ENCODE measurements around the gene SNX14. TPM values are rescaled to one million over a fixed set of nuclear protein-coding genes. Genes with fewer than 3 reads are reported as not detected.

SNX14 gene
- total and polyA plus RNA-seq, 2 donors (not counting 3 experiments of a cell fraction or from before 2014, with no cell fraction given) = 41.3 to 74.3 TPM

DNA sequence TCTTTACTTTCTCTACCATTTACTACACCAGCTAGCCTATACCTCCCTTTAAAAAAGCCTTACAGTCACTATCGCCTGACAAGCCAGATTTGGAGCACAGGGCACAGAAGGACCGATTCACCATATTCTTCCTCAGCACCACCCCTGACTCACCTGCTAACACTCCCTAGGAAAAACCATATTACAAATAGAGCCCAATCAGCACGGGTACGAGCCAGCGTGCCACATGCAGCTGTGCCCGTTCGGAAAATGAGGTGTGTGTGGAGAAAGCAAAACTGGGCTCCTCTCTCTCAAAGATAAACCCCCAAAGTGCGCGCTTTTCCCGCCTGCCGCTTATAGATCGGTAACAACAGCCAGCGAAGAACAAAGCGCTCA lies 47.9 kb upstream of the SNX14 start:
- H3K9ac ChIP-seq (replicated peaks; ENCODE audit: extremely low read depth, insufficient read depth, low read length) = peak overlapping the region; percentile 78
- peak overlapping the region; percentile 49 to 87 (median 77) for H3K4me3 ChIP-seq (replicated peaks in 1 of 3; ENCODE audit: insufficient read depth in 1 of 3, low read depth in 1 of 3, low read length in 3 of 3)
- H2AFZ ChIP-seq (ENCODE audit: low read depth, low read length) = no peak overlapping the region
- intact Hi-C loops (cut with micrococcal nuclease) = loop anchor here (2.0 to 5.0 kb wide), 2 partner anchors 17 to 879 kb away; partner anchors contain the start of gene TBX18
- no TSS peak for BruUV-seq (replicated peaks)
- no peaks in the 10 kb centered on the region for H3K9me1 ChIP-seq (replicated peaks; ENCODE audit: control insufficient read depth, extremely low read depth, insufficient read depth, low read length)
- no peak for TF ChIP-seq POLR2A (IDR thresholded peaks at IDR 0.05; ENCODE audit: low read depth, low read length)
- no peak for TF ChIP-seq JUN (IDR thresholded peaks at IDR 0.05; ENCODE audit: borderline replicate concordance, insufficient read depth, insufficient read length, low read depth)
- no peak for TF ChIP-seq FOS (IDR thresholded peaks at IDR 0.05; ENCODE audit: borderline replicate concordance, insufficient read depth, low read length)
- no peak for TF ChIP-seq MYC (IDR thresholded peaks at IDR 0.05; ENCODE audit: low read depth, low read length)
- TF ChIP-seq, protein P1, sequence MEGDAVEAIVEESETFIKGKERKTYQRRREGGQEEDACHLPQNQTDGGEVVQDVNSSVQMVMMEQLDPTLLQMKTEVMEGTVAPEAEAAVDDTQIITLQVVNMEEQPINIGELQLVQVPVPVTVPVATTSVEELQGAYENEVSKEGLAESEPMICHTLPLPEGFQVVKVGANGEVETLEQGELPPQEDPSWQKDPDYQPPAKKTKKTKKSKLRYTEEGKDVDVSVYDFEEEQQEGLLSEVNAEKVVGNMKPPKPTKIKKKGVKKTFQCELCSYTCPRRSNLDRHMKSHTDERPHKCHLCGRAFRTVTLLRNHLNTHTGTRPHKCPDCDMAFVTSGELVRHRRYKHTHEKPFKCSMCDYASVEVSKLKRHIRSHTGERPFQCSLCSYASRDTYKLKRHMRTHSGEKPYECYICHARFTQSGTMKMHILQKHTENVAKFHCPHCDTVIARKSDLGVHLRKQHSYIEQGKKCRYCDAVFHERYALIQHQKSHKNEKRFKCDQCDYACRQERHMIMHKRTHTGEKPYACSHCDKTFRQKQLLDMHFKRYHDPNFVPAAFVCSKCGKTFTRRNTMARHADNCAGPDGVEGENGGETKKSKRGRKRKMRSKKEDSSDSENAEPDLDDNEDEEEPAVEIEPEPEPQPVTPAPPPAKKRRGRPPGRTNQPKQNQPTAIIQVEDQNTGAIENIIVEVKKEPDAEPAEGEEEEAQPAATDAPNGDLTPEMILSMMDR (IDR thresholded peaks at IDR 0.05; ENCODE audit: extremely low read depth in 1 of 2, insufficient read depth in 1 of 2, low read depth in 1 of 2, low read length in 2 of 2) = no peak
- no peak for TF ChIP-seq EZH2 (IDR thresholded peaks at IDR 0.05; ENCODE audit: borderline replicate concordance, low read depth, low read length, severe bottlenecking)
- TF ChIP-seq, protein P2, sequence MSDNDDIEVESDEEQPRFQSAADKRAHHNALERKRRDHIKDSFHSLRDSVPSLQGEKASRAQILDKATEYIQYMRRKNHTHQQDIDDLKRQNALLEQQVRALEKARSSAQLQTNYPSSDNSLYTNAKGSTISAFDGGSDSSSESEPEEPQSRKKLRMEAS (IDR thresholded peaks at IDR 0.05; ENCODE audit: insufficient read depth, insufficient read length) = no peak
- TF ChIP-seq POLR2AphosphoS5 (IDR thresholded peaks at IDR 0.05; ENCODE audit: insufficient read depth, low read depth, low read length) = no peak
- TF ChIP-seq GATA2 (IDR thresholded peaks at IDR 0.05; ENCODE audit: insufficient read depth, insufficient read length, low read depth, low read length) = no peak
- peaks cover 62% of the 10 kb centered on the region for H3K79me2 ChIP-seq (ENCODE audit: control insufficient read depth, insufficient read depth, low read length)
- peaks cover 27% of the 10 kb centered on the region for H3K4me1 ChIP-seq (ENCODE audit: control insufficient read depth, extremely low read depth, insufficient read depth, low read length)
- peaks cover 5% of the 10 kb centered on the region for H4K20me1 ChIP-seq (replicated peaks; ENCODE audit: control insufficient read depth, extremely low read depth, insufficient read depth, low read length)
- H3K27me3 ChIP-seq (ENCODE audit: control insufficient read depth in 2 of 2, insufficient read depth in 2 of 2, low read length in 2 of 2) = no peaks in the 10 kb centered on the region
- POLR2A ChIA-PET = interaction anchor here (10.4 kb wide), 1 partner anchor 35 kb away, joined by 372 read pairs; no protein-coding TSS in a partner anchor
- peak overlapping the region; percentile 60 for H3K4me2 ChIP-seq (ENCODE audit: insufficient read depth, low read length)
- peak overlapping the region; percentile 90 for H3K27ac ChIP-seq (ENCODE audit: insufficient read depth, low read depth, low read length)
- no peaks in the 10 kb centered on the region for H3K9me3 ChIP-seq (replicated peaks; ENCODE audit: control insufficient read depth, insufficient read depth, low read length)
- H3K36me3 ChIP-seq (ENCODE audit: control insufficient read depth in 2 of 2, extremely low read depth in 1 of 2, insufficient read depth in 2 of 2, low read length in 2 of 2) = peaks cover 12 to 23% of the 10 kb centered on the region in 2 experiments
- dilution Hi-C loops (cut with MboI; ENCODE audit: extremely low pct_ligation_motif_present, low sequenced_read_pairs) = no loop called here
- FAIRE-seq (no peak), DNase-seq (ENCODE audit: low read depth, low spot score) (peak; percentile 18)
- CTCF ChIA-PET = interaction anchor here (9.2 kb wide), 1 partner anchor 35 kb away, joined by 78 read pairs; no protein-coding TSS in a partner anchor

Data from endothelial cell of umbilical vein (primary cell).